NCI-H1417 (cell line): ENCODE data around the gene OBSCN.
A peak's percentile ranks its signal among the peaks of the same experiment; 100 is the strongest.
"Not testable (repeated sequence)": the region's sequence is repeated elsewhere in the genome, so short reads cannot be mapped to it uniquely, and the experiment has no call there.

ENCODE experiments used
- DNase-seq, 3 experiments: peaks; one replicate each; lab custom pipeline; 2025; lab: John Stamatoyannopoulos, UW

The OBSCN gene

GRCh38 chr1:228226956-228227791, 19.3 kb downstream of the OBSCN start:
- peak in 1 of 3 experiments; percentile 14 for DNase-seq

DNA sequence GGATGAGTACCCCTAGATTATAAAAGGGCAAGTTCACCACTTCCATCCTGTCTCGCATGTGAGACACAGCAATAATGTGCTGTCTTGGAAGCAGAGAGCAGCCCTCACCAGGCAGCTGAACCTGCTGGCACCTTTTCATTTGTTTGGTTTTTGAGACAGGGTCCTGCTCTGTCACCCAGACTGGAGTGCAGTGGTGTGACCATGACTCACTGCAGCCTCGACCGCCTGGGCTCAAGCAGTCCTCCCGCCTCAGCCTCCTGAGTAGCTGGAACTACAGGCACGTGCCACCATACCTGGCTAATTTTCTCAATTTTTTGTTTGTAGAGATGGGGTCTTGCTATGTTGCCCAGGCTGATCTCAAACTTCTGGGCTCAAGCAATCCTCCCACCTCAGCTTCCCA, 20.3 kb downstream of the OBSCN start:
- DNase-seq: not testable (repeated sequence)

GRCh38 chr1:228228601-228229074, 20.8 kb downstream of the OBSCN start:
- no peak for DNase-seq

- no peak for DNase-seq
These were observed 23.3 kb downstream of the OBSCN start for GRCh38 chr1:228231189-228231588.

- no peak for DNase-seq
These were observed 25.3 kb downstream of the OBSCN start for GRCh38 chr1:228233136-228233535.

DNA sequence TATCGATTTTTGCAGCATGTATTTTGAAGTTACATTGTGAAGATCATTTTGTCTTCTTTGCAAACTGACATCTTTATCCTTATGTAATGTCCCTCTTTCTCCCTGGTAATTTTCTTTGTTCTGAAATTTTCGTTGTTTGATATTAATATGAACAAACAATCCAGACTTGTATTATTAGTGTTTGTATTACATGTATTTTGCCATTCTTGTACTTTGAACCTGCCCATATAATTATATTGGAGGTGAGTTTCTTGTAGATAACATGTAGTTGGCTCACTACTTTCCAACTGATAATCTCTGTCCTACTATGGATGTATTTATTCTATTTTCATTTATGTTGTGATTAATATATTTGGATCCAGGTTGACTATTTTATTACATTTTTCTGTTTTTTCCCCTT, 27.1 kb downstream of the OBSCN start:
- DNase-seq: no peak

DNA sequence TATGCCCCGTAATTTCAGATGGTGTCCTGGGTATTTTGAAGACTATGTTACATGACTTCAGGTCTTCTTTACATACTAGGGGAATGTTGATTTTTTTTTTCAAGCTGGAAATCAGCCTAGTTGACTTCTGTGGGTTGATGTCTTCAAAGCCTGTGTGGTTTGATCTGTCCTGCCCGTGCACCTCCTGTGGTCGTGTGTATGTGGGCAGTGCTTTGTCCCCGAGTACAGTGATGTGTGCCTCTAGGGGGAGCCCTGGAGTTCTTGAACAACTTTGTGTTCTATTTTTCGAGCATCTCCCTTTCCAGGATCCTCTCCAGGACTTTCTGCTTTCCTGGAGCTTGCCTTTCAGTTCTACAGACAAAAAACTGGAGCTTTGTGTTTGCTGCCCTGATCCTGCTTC, 28.9 kb downstream of the OBSCN start:
- DNase-seq: peak in 1 of 3 experiments; percentile 8

DNA sequence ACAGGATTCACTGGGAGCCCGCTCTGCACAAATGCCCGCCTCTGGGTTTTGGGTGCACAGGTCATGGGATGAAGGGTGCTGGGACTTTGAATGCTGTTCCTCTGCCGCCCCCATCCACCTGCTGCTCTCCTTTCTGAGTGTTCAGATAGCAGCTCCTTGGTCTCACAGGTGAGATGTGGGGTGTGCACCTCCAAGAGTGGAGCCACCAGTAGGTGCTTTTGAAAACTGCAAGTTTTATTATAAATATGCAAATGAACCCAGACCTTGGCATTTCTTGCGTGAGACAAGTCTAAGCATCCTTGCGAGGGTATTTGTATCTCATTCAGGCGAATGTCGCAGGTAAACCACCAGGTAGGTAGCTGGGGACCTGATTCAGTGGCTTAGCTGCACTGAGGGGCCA, 30.2 kb downstream of the OBSCN start:
- no peak for DNase-seq

DNA sequence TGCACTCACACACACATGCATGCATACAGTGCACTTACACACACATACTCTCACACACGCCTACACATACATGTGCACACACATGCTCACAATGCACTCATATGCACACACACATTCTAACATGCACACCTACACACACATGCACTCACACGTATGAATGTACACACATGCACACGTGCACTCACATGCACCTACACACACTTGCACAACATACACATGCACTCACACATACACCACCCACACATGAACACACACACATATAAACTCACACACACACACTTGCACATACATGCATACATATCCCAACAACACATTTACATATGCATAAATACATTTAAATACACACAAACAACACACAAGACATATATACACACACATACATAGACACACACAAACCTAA, 30.6 kb downstream of the OBSCN start:
- DNase-seq: no peak

DNA sequence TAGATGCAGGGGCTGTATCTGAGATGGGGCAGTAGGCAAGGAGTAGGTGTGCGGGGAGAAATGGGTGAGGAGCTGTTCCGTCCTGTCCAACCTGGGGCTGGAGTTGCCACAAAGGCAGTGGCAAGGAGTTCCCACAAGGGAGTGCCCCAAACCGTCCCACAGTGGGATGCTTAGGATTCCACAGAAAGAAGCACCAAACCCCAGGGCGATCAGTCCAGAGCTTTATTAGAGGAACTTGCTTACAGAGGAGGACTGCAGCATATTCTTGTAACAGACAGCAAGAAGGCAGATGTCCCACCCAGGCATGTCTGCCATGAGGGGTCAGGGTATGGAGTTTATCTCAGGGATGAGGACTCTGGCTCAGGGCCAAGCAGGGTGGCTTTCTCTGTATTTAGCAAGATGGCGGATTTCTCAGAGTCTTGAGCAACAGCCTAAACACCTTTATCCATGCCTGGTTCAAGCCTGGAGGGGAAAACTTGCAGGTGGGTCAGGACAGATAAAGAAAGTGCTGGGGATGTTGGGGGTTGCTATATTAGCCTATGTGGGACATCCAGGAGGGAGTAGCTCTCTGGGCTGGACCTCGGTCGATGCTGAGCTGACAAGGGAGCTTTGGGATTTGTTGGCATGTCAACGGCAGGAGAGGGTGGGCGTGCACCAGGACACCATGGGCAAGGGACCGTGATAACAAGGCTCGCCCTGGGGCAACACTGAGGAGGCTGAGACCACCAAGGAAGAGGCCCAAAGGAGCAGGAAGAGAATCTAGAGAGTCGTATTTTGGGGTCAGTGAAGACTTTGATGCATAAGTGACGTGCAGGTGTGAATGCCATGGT, 32.8 kb downstream of the OBSCN start:
- no peak for DNase-seq

GRCh38 chr1:228241259-228241658, 33.4 kb downstream of the OBSCN start:
- no peak for DNase-seq

- no peak for DNase-seq
These were observed 34.6 kb downstream of the OBSCN start for GRCh38 chr1:228242409-228242808.

DNA sequence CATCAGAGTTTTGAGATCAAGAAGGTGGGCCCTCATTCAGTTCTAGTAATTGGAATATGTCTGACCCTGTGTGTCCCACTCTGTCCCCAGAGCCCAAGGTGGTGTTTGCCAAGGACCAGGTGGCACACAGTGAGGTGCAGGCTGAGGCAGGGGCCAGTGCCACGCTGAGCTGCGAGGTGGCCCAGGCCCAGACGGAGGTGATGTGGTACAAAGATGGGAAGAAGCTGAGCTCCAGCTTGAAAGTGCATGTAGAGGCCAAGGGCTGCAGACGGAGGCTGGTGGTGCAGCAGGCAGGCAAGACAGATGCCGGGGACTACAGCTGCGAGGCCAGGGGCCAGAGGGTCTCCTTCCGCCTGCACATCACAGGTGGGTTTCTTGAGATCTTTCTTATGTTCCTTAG, 35.2 kb downstream of the OBSCN start:
- DNase-seq: no peak

GRCh38 chr1:228243989-228244388, 36.1 kb downstream of the OBSCN start:
- DNase-seq: not testable (repeated sequence)

DNA sequence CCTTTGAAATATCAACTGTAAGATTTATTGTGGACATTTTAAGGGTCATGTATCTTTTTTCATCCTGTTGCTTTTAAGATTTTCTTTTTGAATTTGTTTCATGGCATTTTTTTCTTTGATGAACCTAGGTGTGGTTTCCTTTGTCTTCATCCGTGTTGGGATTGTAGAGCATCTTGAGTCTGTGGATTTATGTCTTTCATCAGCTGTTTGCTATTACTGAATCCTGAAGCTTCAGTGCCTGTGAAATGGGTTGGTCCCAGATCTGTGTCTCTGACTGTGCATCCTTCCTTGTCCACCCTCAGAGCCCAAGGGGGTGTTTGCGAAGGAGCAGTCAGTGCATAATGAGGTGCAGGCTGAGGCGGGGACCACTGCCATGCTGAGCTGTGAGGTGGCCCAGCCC, 37.3 kb downstream of the OBSCN start:
- DNase-seq: no peak

DNA sequence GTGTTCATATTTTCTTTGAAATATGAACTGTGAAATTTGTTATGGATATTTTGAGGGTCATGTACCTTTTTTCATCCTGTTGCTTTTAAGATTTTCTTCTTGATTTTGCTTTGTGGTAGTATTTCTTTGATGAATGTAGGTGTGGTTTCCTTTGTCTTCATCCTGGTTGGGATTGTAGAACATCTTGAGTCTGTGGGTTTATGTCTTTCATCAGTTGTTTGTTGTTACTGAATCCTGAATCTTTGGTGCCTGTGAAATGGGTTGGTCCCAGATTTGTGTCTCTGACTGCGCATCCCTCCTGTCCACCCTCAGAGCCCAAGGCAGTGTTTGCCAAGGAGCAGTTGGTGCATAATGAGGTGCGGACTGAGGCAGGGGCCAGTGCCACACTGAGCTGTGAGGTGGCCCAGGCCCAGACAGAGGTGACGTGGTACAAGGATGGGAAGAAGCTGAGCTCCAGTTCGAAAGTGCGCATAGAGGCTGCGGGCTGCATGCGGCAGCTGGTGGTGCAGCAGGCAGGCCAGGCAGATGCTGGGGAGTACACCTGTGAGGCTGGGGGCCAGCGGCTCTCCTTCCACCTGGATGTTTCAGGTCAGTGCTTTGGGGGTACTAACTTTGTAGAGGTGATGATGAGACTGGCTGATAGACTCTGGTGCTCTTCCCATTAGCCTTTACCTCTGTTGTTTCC, 38.5 kb downstream of the OBSCN start:
- DNase-seq: no peak

GRCh38 chr1:228249513-228250305, 41.9 kb downstream of the OBSCN start:
- DNase-seq: no peak

DNA sequence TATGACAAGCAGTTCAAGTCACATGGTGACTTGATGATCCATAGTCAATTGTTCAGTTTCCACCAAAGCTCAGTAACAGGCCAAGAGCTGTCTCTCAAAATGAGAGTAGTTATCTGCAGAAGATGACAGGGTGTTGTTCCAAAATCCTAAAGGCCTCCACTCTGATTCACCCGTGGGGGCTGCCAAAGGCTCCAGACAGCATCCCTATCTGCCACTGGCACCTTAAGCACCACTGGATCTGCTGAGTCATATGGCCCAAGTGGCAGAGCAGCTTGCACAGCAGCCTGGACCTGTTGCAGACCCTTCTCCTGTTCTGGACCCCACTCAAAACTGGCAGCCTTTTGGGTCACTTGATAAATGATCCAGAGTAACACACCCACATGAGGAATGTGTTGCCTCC, 44.6 kb downstream of the OBSCN start:
- DNase-seq: not testable (repeated sequence)

GRCh38 chr1:228256626-228257375, 49.0 kb downstream of the OBSCN start:
- no peak for DNase-seq

DNA sequence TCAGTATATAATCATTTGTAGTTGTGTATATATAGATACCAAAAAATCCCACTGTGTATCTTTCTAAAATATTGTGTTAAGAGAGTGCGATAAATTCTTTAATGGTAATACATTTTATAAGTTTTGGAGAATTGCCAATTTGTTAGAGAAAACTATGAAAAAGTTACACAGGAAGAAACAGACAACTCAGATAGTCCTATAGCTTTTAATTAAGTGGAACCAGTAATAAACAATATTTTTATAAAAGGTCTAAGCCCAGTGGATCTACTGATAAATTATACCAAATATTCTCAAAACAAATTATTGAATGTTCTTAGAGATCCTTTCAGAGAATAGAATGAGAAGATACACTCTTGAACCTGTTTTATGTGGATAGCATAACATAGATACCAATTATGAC, 50.6 kb downstream of the OBSCN start:
- no peak for DNase-seq

DNA sequence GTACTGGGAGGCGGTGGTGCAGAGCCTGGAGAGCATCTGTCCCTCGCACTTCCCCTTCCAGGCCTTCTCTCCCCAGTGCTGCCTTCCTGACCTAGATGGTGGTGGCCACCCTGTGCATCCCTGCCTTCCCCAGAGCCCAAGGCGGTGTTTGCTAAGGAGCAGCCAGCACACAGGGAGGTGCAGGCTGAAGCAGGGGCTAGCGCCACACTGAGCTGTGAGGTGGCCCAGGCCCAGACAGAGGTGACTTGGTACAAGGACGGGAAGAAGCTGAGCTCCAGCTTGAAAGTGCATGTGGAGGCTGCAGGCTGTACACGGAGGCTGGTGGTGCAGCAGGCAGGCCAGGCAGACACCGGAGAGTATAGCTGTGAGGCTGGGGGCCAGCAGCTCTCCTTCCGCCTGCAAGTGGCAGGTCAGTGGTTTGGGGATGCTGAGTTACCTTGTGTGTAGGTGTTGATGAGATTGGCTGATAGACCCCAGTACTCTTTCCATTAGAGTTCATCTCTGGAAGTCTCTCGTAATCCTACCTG, 51.6 kb downstream of the OBSCN start:
- no peak for DNase-seq
